Omental fat pad (tissue), 4 donors: Measurements from ENCODE around the gene LILRB3. TPM values are rescaled to one million over a fixed set of nuclear protein-coding genes. Genes with fewer than 3 reads are reported as not detected.
"Not testable (repeated sequence)": the region's sequence is repeated elsewhere in the genome, so short reads cannot be mapped to it uniquely, and the experiment has no call there.

Experiments
- ATAC-seq: fragments of 150-250 bp; one replicate; pipeline ENCODE4 v1.9.1; 2016; ENCODE audit warnings: mild to moderate bottlenecking, moderate library complexity; ENCODE audit not compliant: low FRiP score
- DNase-seq: peaks from one replicate; pipeline ENCODE4 v3.0.0-alpha.2; 2019; ENCODE audit warnings: low spot score
- total RNA-seq, 4 donors: library from RNA; depleted of rRNA; stranded (reverse); fragments of >200 nt; gene quantifications; one replicate each; pipeline ENCODE4 v1.1.0, GENCODE V29; 2016
- TF ChIP-seq, protein P1 (sequence below), 3 donors: fragments of 450-650 bp; IDR thresholded peaks; one replicate each; pipeline ENCODE4 v1.5.1; 2016 to 2017; ENCODE audit warnings: antibody characterized with exemption in 3 of 3, mild to moderate bottlenecking in 3 of 3, moderate library complexity in 2 of 3

Gene LILRB3
- total RNA-seq, 4 donors from 2014 or later: 11.7 to 135 (median 71.5) TPM

DNA sequence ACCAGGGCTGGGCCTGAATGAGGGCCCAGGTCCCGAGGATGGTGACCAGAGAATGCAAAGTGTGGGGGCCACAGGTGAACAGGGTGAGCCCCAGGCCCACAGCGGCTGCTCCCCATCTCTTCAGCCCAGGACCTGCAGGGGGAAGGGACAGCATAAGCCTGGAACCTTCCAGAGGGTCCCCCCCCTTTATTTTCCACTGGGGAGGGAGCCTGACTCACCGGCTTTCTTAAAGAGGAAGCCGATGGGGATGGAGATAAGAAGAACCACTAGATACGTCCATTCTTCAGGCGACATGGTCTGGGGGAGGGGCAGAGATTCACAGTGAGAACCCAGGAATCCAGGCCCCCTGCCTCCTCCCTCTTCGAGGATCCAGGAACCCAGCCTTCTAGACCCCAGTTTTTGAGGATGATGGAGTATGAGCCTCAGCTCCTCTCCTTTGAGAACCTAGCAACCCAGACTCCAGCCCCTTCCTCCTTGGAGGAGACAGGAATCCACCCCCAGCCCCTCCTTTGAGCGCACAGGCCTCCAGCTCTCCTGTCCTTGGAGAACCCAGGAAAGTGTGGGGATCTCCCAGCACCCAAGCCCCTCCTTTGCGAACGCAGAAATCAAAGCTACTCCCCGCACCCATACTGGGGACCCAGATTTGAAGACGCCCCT lies 34.5 kb downstream of the LILRB3 start:
- TF ChIP-seq, protein P1, sequence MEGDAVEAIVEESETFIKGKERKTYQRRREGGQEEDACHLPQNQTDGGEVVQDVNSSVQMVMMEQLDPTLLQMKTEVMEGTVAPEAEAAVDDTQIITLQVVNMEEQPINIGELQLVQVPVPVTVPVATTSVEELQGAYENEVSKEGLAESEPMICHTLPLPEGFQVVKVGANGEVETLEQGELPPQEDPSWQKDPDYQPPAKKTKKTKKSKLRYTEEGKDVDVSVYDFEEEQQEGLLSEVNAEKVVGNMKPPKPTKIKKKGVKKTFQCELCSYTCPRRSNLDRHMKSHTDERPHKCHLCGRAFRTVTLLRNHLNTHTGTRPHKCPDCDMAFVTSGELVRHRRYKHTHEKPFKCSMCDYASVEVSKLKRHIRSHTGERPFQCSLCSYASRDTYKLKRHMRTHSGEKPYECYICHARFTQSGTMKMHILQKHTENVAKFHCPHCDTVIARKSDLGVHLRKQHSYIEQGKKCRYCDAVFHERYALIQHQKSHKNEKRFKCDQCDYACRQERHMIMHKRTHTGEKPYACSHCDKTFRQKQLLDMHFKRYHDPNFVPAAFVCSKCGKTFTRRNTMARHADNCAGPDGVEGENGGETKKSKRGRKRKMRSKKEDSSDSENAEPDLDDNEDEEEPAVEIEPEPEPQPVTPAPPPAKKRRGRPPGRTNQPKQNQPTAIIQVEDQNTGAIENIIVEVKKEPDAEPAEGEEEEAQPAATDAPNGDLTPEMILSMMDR (IDR thresholded peaks at IDR 0.05): no peak
- ATAC-seq: no peak
- no peak for DNase-seq

DNA sequence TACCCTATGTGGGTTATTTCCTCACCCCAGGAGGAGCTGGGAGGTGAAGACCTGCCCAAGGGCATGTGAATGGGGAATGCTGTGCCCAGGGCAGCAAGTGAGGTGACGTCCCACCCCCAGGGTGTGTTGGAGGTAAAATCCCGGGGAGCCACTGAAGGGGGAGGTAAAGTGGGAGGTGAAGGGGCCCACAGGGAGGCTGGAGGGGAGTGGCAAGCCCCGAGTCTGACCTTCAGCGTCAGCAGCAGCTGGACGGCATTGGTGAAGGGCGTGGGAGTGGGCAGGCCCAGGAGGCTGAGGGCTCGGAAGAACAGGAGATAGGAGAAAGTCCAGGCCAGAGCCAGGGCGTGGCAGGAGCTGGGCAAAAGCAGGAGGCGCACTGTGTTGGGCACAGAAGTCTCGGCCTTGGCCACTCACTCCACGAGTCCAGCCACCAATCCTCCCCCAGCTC lies 35.8 kb downstream of the LILRB3 start:
- TF ChIP-seq, protein P1 (IDR thresholded peaks at IDR 0.05): no peak
- DNase-seq: no peak
- ATAC-seq: no peak

DNA sequence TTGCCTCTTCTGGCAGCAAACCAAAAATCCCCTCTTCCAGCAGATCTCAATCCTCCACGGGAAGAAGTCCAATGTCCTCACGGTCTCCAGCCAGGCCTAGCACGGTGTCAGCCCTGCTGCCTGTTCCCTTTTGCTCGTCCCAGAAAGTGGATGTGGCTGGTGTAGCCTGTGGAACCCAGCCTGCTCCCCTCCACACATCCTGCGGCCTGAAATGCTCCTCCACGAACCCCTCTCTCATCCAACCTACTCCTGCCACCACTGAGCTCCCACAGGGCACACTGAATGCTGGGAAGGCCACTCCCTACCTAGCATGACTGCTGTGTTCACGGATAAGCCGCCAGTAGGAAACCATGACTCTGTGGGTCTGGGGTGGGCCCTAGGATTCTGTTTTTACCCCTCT lies 36.5 kb downstream of the LILRB3 start:
- DNase-seq: no peak
- TF ChIP-seq, protein P1 (IDR thresholded peaks at IDR 0.05): no peak
- ATAC-seq: no peak

DNA sequence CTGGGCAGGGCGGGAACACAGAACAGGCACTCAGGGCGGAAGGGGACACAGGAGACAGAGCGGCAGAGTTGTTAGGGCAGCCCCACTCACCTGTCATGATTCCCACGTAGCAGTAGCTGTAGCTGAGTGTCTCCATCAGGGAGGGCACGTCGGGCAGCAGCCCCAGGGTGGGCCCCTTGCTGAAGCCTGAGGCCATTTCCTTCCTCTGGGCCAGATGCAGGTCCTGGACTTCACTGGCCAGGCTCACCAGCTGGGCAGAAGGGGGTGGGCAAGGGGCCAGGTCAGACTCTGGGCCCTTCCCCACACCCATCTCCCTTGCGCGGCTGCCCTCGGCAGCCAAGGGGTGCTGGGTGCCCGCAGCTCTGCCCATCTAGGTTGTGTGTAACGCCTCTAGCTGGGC lies 39.4 kb downstream of the LILRB3 start:
- DNase-seq (no peak), ATAC-seq (no peak)
- TF ChIP-seq, protein P1 (IDR thresholded peaks at IDR 0.05): no peak

DNA sequence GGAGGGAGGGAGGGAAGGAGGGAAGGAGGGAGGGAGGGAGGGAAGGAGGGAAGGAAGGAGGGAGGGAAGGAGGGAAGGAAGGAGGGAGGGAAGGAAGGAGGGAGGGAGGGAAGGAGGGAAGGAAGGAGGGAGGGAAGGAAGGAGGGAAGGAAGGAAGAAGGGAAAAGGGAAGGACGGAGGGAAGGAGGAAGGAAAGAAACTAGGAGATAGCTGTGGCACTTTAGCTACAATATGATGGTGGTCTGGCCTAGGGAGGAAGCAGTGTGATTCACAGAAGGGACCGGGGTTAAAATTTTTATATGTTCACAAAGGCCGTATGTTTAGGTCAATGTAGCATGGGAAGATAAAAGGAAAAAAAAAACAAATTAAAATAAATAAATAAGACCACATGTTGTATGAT lies 40.9 kb downstream of the LILRB3 start:
- not testable (repeated sequence) for DNase-seq, ATAC-seq

DNA sequence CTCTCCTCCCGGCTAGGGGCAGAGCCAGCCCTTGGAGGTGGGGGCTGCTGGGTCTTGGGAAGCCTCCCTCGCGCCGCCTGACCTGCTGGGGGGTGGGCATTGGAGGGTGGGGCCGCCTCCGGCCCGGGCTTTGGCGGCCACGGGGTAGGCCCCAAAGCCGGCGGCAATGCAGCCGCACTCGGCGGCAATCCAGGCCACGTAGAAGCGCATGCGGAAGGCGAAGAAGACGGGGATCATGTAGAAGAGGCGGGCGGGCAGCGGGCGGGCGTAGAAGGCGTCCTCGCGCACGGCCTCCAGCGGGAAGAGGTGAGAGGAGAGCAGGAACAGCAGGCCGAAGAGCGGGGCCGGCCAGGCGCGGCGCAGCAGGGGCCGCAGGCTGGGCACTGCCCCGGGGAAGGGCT lies 42.1 kb downstream of the LILRB3 start:
- TF ChIP-seq, protein P1 (IDR thresholded peaks at IDR 0.05): no peak
- DNase-seq: no peak
- no peak for ATAC-seq

DNA sequence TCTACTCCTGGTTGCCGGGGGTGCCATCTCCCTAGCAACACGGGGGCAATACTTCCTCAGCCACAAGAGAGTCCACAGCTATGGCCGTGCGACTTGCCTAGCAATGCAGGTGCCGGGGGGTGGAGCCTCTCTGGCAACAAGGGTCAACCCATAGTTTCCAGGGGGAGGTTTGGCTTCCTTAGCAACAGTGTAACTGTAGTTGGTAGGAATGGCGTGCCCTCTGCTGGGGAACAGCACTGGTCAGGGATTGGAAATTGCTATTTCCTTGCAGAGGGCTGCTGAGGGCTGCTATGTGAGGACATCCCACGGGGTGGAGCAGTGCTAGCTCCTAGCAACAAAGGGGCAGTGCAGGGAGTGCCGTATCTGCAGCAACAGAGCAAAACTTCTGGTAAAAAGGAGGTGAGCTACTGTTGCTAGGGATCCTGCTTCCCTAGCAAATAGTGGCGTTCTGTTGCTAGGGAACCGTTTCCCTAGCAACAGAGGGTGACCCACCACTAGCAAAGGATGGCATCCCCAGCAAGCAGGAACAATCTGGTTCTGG lies 42.8 kb downstream of the LILRB3 start:
- DNase-seq (no peak), ATAC-seq (no peak)
- TF ChIP-seq, protein P1 (IDR thresholded peaks at IDR 0.05): no peak
